ENCODE data around the gene TENM3. TPM values are rescaled to one million over a fixed set of nuclear protein-coding genes. Genes with fewer than 3 reads are reported as not detected.
A peak's percentile ranks its signal among the peaks of the same experiment; 100 is the strongest.
"Not testable (repeated sequence)": the region's sequence is repeated elsewhere in the genome, so short reads cannot be mapped to it uniquely, and the experiment has no call there.

TENM3 gene
- polyA plus RNA-seq, 3 donors = 13.3 to 21.5 (median 16.6) TPM

DNA sequence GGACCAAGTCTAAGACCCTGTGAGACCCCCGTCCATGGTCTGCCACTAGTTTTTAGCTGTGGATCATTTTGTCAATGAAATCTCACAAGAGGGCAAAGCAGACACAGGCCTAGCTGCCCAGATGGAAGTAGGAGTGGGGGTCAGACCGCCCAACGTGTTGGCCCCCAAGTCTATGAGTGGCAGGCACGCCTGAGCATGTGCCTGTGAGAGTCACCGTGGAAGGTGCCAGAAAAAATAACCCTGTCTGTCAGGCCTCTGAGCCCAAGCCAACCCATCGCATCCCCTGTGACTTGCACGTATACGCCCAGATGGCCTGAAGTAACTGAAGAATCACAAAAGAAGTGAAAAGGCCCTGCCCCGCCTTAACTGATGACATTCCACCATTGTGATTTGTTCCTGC lies 570.9 kb downstream of the TENM3 start:
- DNase-seq (ENCODE audit: extremely low read depth in 1 of 11, low read depth in 9 of 11, low spot score in 4 of 11) = not testable (repeated sequence)

DNA sequence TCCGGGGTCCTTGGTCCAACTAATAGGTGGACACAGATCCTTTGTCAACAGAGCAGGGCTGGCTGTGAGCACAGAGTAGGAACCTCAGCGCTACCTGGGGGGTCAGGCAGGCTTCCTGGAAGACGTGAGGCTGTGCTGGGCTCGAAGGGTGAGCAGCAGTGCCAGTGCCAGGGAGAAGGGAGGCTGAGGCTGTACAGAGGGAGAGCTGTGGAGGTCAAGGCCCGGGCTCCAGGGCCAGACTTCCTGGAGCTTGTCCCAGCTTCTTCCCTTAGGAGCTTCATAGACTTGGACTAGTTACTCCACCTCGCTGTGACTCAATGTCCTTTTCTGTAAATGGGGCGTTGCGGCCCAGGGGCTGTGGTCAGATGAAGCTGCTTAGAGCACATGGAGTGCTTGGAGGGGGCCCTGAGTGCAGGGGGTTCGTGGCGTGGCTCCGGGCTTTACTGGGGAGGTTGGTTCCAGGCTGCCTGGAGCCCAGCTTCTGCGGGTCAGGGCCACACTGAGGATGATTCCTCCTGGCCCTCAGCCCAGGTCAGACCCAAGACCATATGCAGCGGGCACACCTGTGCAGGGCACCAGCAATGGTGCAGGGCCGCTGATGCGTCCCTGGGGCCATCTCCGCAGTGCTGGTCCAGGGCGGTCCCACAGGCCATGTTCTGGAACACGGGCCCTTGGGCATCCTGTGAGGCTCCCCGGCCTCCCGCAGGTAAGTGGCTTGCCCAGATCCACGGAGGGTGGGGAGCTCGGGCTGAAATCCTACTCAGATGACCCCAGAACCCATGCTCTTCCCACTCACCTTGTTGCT lies 575.9 kb downstream of the TENM3 start:
- DNase-seq (ENCODE audit: extremely low read depth in 1 of 11, low read depth in 9 of 11, low spot score in 4 of 11) = no peak

DNA sequence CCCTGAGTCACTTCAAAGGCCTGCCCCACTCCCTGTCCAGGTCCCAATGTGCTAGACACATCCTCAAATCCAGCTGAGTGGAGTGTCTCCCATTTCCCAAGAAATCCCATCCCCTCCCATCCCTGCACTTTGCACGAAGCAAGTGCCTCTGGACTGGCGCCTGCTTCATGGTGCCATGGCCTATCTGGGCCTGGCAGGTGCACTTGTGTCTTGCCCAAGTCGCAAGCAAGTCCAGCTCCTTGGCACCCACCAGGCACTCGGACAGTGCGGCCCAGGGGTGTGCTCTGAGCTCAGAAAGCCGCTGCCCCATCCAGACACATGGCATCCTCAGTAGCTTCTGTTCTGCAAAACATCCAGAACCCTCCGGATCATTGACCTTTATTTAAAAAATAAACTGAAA lies 576.5 kb downstream of the TENM3 start:
- DNase-seq (ENCODE audit: extremely low read depth in 1 of 11, low read depth in 9 of 11, low spot score in 4 of 11) = no peak

GRCh38 chr4:182822554-182822953 lies 579.4 kb downstream of the TENM3 start:
- no peak for DNase-seq (ENCODE audit: extremely low read depth in 1 of 11, low read depth in 9 of 11, low spot score in 4 of 11)

GRCh38 chr4:182823576-182823975 lies 580.4 kb downstream of the TENM3 start:
- no peak for DNase-seq (ENCODE audit: extremely low read depth in 1 of 11, low read depth in 9 of 11, low spot score in 4 of 11)

DNA sequence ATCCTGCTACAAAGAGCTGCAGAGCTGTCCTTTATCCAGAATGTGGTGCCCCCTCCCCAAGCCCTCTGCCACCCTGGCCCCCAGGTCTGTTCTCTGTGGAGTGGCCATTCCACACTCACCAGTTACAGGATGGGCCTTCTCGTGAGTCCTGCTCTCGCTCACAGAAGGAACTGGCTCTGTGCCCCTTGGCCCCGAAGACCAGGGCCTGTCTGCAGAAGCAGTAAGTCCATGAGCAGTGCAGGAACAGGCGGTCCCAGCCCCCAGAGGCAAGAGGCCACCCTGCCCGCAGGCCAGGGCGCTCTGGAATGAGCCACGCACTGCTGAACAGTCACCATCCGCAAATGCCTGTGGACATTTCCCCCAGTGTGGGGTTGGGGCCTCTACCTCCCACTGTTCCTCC lies 581.8 kb downstream of the TENM3 start:
- no peak for DNase-seq (ENCODE audit: extremely low read depth in 1 of 11, low read depth in 9 of 11, low spot score in 4 of 11)

DNA sequence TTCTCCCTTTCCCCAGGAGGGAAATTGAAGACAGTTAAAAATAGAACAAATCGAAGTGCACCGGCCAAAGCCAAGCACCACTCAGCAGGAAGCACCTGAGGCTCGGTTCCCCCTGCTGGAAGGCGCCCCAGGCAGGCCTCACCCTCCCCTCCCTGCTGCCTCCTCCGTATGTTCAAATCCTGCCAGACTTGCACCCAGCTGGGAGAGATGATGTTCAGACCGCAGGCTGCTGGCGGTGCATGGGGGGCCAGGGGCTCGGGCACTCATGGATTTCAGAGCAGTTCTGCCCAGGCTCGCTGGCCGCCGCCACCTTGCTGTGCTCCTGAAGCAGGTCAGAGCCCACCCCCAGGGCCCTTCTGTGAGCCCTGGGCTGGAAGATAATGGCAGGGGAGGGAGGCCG lies 582.6 kb downstream of the TENM3 start:
- DNase-seq (ENCODE audit: extremely low read depth in 1 of 11, low read depth in 9 of 11, low spot score in 4 of 11) = no peak

DNA sequence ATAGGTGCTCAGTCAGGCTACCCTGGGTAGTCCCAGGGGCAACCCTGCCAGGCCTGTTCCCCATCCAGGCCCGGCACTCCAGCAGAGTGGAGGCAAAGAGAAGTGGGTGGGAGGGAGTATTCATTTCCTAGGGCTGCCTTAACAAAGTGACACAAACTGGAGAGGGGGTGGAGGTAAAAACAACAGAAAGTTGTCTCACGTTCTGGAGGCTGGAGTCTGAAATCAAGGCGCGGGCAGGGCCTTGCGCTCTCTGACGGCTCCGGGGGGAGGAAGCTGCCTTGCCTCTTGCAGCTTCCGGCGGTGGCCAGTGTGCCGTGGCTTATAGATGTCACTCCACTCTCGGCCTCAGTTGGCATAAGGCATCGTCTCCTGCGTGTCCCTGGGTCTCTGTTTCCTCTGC lies 583.2 kb downstream of the TENM3 start:
- peak in 8 of 11 donors; percentile 20 to 71 (median 53) for DNase-seq (ENCODE audit: extremely low read depth in 1 of 11, low read depth in 9 of 11, low spot score in 4 of 11)

DNA sequence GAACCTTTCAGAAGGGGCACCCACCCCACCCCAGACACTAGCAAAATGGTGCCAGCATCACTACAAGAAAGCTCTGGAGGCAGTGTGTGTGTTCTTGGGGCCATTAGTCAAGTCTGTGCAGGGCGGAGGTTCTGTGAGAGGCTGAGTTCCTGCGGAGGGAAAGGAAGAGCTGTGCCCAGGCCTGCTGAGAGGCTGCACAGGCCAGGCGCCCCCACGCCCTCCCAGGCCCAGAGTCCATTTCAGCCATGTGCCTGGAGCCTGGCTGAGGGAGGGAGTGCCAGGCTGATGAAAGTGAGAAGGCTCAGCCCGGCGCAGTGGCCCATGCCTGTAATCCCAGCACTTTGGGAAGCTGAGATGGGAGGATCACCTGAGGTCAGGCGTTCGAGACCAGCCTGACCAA lies 584.0 kb downstream of the TENM3 start:
- no peak for DNase-seq (ENCODE audit: extremely low read depth in 1 of 11, low read depth in 9 of 11, low spot score in 4 of 11)

GRCh38 chr4:182827954-182828353 lies 584.8 kb downstream of the TENM3 start:
- DNase-seq (ENCODE audit: extremely low read depth in 1 of 11, low read depth in 9 of 11, low spot score in 4 of 11) = no peak

GRCh38 chr4:182828360-182829025 lies 585.3 kb downstream of the TENM3 start:
- DNase-seq (ENCODE audit: extremely low read depth in 1 of 11, low read depth in 9 of 11, low spot score in 4 of 11) = no peak

DNA sequence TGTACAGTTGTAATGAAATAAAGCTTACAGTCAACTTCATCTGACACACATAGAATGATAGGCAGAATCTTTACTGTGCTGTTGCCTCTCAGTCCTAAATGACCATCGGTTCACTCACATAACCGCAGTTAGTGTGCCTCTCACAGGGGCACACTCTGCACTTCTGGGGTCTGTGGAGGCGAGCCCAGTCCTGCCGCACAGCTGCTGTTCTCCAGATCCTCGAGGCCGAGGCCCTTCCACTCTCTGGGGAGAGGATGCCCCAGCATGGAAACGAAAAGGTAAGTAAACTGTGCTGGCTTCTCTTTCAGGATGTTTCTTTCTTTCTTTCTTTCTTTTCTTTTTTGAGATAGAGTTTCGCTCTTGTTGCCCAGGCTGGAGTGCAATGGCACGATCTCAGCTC lies 586.0 kb downstream of the TENM3 start:
- no peak for DNase-seq (ENCODE audit: extremely low read depth in 1 of 11, low read depth in 9 of 11, low spot score in 4 of 11)

GRCh38 chr4:182831376-182831775 lies 588.2 kb downstream of the TENM3 start:
- no peak for DNase-seq (ENCODE audit: extremely low read depth in 1 of 11, low read depth in 9 of 11, low spot score in 4 of 11)

DNA sequence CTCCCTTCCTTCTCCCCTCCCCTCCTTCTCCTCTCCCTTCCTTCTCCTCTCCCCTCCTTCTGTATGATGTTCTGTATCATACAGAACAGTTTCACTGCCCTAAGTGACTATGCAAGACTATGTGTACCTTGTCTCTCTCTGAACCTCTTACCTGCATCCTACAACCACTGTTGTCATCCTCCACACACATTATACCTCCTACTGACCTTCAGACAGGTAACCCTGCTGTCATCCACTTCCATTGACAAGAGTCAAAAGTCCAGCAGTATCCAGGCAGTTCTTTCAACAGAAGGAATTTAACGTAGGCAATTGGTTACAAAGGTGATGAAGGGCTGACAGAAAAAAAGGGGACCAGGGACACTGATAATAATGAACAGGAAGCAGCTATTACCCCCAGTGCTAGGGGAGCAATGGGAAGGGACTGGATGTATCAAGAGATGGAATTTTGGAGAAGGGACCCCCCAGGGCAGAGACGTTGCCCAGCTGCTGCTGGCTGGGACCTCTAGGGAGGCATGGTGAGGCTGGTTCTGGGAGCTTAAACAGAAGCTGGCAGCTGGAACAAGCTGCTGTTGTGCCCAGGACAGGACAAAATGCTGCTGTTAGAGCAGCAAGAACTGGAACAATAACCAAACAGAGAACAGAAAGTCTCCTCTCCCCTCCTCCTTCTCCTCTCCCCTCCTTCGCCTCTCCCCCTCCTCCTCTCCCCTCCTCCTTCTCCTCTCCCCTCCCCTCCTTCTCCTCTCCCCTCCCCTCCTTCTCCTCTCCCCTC lies 589.3 kb downstream of the TENM3 start:
- no peak for DNase-seq (ENCODE audit: extremely low read depth in 1 of 11, low read depth in 9 of 11, low spot score in 4 of 11)

DNA sequence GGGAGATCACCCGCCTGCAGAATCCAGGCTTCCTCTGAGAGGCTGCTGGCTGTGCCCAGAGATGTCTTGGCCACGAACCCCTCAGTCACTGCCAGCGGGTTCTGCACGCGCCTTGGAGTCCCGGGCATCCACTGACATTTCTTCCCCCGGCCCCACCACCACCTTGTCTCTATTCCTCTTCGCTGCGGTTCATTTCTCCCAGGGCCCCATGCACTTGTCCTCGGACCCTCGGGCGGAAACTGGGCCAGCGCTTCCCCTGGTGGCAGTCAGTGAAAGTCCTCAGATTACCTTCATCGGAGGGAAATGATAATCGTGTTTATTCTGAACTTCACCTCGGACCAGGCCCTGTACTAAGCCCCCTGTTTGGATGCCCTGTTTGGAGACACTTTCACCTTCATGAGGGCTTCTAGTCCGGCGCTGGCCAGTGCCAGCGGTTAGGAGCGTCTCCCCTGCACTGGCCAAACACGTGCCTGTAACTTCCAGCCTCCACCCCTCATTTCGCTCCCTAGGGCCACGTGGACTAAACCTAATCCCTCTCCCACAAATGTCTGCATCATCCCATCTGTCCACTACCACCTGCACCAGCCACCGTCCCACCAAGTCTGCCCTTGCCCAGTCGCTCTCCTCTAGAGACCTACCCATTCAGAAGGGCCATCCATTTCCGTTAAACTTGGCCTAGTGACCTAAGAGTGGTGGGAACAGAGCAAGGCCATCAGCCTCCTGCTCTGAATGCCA lies 592.0 kb downstream of the TENM3 start:
- no peak for DNase-seq (ENCODE audit: extremely low read depth in 1 of 11, low read depth in 9 of 11, low spot score in 4 of 11)

- DNase-seq (ENCODE audit: extremely low read depth in 1 of 11, low read depth in 9 of 11, low spot score in 4 of 11) = no peak
Observed at GRCh38 chr4:182837831-182838230, 594.6 kb downstream of the TENM3 start.

DNA sequence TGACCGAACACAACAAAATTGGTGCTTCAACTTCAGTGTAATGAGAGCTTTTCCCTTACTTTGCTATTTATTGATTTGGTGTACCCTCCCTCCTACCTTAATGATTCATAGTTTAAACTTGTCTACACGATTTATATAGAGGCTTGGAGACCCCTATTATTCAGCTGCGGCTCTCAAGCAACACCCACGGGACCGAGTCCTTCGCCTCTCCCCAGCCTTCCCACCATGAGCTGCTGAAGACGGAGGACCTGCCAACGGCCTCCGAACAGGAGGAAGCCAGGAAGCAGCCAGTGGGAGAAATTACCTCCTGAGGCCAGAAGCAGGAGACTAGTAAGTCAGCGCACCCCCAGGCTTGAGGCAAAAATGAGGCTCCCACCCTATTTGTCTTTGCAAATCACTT lies 595.3 kb downstream of the TENM3 start:
- DNase-seq (ENCODE audit: extremely low read depth in 1 of 11, low read depth in 9 of 11, low spot score in 4 of 11) = no peak

DNA sequence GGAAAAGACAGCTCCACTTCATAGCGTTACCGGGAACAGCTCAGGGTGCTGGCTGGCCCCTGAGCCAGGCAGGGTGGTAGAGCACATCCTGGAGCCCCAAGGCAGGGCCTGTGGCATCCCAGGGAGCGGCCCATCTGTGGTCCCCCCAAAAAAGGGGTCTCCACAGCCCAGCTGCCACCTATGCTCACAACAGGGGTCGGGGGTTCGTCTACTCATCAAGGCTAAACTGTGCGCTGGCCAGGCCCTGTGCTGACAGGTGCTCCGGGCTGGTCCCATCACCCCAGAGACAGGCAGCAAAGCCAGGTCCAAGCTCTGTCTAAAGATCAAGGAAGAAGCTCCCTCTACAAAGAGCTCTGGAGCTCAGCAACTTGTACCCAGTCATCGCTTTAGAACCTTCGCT lies 596.1 kb downstream of the TENM3 start:
- no peak for DNase-seq (ENCODE audit: extremely low read depth in 1 of 11, low read depth in 9 of 11, low spot score in 4 of 11)

GRCh38 chr4:182840108-182840507 lies 596.9 kb downstream of the TENM3 start:
- no peak for DNase-seq (ENCODE audit: extremely low read depth in 1 of 11, low read depth in 9 of 11, low spot score in 4 of 11)
